Retinal pigment epithelial cell (primary cell): Measurements from ENCODE around the gene MBNL1.
A peak's percentile ranks its signal among the peaks of the same experiment; 100 is the strongest.

Experiments used
- DNase-seq: peaks from one replicate; pipeline ENCODE4 v3.0.0-alpha.2; 2010; ENCODE audit warnings: low read depth
- H3K4me3 ChIP-seq: 2 replicates; pipeline ENCODE4 v1.5.1; 2011; ENCODE audit warnings: mild to moderate bottlenecking, low read length, control low read depth, moderate library complexity
- TF ChIP-seq, protein P1 (sequence below): conservative IDR thresholded peaks from 2 replicates; pipeline ENCODE4 v1.5.1; 2011; ENCODE audit warnings: low read depth, low read length, control low read depth, inconsistent platforms

MBNL1 gene

DNA sequence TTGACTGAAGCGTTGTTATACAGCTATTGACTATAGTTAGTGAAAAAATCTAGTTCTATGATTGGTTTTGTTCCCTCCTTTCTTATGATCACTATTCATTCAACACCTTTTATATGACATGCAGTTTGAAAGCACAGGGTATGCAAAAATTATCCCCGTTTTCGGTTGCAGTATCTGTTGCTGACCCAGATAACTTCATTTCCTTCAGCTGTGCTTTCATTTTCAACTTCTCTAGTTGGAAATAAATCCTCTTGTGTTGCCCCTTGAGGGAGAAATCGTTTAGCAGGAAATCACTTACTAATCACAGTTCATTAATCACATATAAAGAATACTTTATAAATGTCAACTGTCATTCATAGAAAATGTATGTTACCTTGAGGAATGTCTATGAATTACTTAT, 55.1 kb downstream of the MBNL1 start:
- TF ChIP-seq, protein P1, sequence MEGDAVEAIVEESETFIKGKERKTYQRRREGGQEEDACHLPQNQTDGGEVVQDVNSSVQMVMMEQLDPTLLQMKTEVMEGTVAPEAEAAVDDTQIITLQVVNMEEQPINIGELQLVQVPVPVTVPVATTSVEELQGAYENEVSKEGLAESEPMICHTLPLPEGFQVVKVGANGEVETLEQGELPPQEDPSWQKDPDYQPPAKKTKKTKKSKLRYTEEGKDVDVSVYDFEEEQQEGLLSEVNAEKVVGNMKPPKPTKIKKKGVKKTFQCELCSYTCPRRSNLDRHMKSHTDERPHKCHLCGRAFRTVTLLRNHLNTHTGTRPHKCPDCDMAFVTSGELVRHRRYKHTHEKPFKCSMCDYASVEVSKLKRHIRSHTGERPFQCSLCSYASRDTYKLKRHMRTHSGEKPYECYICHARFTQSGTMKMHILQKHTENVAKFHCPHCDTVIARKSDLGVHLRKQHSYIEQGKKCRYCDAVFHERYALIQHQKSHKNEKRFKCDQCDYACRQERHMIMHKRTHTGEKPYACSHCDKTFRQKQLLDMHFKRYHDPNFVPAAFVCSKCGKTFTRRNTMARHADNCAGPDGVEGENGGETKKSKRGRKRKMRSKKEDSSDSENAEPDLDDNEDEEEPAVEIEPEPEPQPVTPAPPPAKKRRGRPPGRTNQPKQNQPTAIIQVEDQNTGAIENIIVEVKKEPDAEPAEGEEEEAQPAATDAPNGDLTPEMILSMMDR, result no peak
- H3K4me3 ChIP-seq, result no peak overlapping the region
- no peak for DNase-seq

DNA sequence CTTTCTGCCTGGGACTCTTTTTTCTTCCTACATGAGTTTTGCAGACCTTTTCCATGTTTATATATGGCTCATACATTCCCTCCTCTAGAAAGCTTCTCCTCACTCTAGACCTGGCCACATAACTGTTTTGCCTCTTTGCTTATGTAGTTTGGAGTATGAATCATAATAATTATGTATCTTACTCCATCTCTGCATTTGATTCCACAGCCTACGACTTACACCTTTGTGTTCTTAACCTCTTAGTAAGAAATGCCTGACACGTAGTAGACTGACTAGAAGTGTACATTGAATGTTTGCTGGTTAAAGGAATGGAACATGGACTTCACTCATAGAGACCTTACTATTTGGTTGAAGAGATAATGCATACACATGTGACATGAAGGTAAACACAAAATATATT, 56.4 kb downstream of the MBNL1 start:
- DNase-seq, result no peak
- no peak overlapping the region for H3K4me3 ChIP-seq
- TF ChIP-seq, protein P1, result no peak

DNA sequence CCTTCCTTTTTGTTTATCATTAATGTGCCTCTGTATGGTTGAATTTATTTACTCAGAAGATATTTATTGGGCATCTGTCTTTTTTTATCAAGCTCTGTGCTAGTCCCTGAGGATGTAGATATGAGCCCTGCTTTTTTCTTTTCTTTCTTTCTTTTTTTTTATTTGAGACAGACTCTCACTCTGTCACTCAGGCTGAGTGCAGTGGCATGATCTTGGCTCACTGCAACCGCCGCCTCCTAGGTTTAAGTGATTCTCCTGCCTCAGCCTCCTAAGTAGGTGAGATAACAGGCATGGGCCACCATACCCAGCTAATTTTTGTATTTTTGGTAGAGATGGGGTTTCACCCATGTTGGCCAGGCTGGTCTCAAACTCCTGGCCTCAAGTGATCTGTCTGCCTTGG, 58.5 kb downstream of the MBNL1 start:
- TF ChIP-seq, protein P1, result no peak
- no peak for DNase-seq
- no peak overlapping the region for H3K4me3 ChIP-seq

DNA sequence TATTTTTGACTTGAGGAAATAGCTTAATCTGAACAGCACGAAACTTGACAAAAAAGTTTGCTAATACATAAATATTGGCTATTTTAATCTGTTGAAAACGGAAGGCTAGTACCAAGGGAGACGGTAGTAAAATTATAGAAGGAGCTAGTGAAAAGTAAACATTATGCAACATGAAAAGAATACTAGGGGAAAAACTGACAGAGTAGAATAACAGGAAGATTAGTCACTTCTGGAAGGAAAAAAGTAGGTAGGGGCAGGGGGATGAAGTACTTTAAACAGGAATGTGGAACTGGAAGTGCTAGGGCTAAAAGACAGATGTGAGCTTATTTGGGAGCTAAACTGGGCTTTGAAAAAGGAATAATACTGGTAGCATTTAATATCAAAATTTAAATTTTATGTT, 60.1 kb downstream of the MBNL1 start:
- peak; percentile 42 for DNase-seq
- TF ChIP-seq, protein P1, result no peak
- H3K4me3 ChIP-seq, result no peak overlapping the region

DNA sequence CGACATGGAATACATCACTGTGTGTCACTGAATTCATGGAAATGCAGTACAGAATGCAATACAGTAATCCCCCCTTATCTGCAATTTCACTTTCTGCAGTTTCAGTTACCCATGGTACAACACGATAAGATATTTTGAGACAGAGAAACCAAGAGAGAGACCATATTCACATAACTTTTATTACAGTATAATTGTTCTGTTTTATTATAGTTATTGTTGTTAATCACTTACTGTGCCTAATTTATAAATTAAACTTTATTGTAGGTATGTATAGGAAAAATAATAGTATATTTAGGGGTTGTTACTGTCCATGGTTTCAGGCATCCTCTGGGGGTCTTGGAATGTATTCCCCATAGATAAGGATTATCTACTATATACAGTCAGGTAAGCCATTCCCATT, 61.8 kb downstream of the MBNL1 start:
- DNase-seq, result no peak
- H3K4me3 ChIP-seq, result no peak overlapping the region
- TF ChIP-seq, protein P1, result no peak

DNA sequence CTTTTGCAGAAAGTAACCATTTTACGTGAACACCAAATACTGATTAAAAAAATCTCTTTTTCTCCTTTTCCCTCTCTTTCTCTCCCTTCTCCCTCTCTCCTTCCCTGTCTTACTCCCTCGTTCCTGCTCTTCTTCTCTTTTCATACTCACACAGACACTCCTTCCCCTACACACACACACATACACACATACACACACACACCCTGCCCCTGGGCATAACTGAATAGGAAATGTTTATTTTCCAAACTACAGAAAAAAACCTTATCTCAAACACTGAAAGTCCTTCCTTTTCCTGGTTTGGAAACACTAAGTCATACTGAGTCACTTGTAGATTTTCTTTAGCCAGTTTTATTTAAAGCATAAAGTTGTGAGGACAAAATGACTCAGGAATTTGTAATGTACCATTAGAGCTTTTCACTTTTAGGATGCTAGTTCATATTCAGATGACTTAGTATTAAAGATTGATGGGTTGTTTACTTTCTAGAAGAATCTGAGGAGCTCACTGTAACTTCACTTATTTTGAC, 62.4 kb downstream of the MBNL1 start:
- no peak for DNase-seq
- no peak overlapping the region for H3K4me3 ChIP-seq

DNA sequence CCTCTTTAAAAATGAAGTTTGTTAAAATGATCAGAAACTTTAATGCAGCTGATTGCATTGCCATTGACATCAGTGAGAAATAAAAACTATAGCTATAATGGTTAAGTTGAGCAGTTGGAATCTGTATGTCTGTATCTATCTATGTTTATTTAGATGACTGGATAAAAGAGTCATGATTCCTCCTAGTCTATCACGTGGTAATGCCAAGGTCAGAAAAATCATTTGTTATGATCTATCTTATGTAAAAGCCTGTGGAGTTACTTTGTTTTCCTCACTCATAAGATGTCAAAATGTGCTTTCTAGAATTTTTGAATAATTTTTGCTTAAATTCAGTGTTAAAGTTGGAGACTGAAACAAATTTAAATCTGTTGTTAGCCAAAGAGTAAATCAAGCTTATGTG, 63.3 kb downstream of the MBNL1 start:
- TF ChIP-seq, protein P1, result no peak
- H3K4me3 ChIP-seq, result no peak overlapping the region
- no peak for DNase-seq

More for the DNA sequence above, 62.4 kb downstream of the MBNL1 start:
- TF ChIP-seq, protein P1, result no peak
